Ramos (cell line): ENCODE data around the gene LINC00237.

Experiments
- in situ Hi-C: fragments of 300-500 bp; cut with MboI; formaldehyde crosslinking; loops from one replicate; pipeline ENCODE4 v1.14.3; 2022; ENCODE audit warnings: low sequenced_read_pairs; ENCODE audit not compliant: unreplicated experiment

The LINC00237 gene

GRCh38 chr20:21106171-21107017 lies at the start of gene LINC00237:
Gene LINC00237, minus strand, starts transcription at chr20:21106358.
- in situ Hi-C loops: no loop called here

DNA sequence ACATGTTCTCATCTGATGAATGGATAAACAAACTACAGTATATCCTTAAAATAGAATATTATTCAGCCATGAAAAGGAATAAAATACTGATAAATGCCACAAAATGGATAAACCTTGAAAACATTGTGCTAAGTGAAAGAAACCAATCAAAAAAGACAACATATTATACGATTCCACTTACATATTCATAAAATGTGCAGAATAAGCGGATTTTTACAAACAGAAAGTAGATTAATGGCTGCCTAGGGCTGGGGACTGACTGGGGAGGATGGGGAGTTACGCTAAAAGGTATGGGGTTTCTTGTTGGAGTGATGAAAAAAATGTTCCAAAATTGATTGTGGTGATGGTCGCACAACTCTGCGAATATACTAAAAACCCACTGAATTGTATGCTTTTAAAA lies 49.1 kb upstream of the LINC00237 start:
- in situ Hi-C loops: no loop called here

- in situ Hi-C loops: no loop called here
Observed at GRCh38 chr20:21154692-21155091, 48.5 kb upstream of the LINC00237 start.

DNA sequence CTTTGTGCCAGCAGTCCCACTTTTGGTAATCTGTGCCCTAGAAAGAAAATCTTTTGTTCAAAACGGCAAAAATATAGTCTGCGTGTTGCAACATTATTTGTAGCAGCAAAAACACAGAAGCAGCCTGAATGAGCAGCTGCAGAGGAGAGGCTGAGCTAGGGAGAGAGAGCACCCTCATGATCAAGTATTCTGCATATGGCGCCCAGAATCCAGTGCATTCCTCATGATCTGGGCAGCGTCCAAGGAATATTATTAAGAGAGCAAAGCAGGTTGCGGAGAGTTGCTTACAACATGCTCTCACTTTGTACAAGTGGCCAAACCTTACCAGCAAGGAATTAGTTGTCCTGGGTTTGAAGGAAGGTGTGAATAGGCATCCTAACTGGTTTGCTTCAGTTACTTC lies 45.6 kb upstream of the LINC00237 start:
- in situ Hi-C loops: no loop called here

DNA sequence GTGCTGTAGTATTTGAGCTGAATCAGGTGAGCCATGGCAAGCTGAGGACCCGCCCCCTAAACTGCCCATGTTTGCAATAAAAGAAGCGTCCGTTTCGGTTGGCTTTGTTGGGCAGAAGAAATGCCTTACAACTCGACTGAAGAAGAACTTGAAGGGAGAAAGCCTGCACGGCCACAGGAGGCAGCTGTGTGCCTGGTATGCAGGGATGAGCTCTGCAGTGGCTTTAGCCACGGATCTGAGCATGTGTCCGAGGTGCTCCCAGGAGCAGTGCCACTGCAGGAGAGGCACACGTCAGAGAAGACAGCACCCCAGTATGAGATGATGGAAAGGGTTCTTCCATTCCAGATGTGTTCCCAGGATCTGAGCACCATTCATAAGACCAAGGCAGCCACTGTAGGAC lies 43.2 kb upstream of the LINC00237 start:
- in situ Hi-C loops: no loop called here

DNA sequence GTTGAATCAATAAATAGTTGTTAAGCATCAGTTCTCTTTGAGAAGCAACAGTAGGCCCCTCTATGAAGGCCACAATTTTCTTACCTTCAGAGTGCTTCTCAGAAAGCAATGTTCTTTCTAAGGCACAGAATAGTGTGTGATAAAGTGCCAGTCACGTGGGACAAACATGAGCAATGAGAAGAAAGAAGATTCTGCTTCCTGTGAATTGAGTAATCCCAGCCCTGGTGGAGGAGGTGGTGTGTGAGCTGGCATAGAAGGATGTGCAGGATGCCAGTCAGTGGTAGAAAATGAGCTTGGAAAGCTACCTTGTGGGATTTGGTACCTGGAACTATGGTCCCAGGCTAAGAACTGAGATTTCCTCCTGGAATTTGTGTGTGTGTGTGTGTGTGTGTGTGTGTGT lies 41.4 kb upstream of the LINC00237 start:
- in situ Hi-C loops: no loop called here

DNA sequence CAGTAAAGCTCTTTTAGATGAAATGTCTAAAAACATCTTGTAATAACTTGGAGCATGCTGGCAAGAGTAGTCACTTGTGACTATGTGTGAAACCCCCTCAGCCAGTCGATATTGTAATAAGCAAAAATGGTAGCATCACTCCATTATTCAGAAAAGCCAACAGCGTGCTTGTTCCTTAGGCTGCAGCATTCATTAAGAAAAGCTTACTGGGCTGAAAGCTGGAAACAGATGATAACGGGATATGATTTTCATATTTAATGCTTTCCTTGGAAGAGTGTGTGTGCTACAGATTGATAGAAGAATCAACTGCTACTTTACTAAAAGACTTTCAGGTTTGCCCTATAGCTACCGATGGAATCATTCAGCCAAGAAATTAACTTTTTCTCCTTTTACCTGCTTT lies 40.1 kb upstream of the LINC00237 start:
- in situ Hi-C loops: no loop called here

DNA sequence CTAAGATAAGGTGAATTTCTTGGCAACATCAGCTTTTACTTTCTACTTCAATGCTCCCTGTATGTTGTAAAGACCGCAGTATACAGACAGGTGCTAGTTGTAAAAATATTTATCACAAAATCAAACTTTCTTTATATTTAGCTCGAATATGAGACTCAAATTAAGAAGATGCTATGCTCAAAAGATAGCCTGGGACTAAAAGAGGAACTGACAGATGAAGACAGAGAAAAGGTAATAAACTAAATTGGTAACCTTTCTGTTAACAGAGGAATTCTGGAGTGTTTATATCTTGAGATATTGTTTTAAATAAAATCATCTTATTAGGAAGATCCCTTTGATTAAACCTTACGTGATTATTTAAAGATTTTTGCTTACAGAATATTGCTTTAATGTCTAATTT lies 39.3 kb upstream of the LINC00237 start:
- in situ Hi-C loops: no loop called here

DNA sequence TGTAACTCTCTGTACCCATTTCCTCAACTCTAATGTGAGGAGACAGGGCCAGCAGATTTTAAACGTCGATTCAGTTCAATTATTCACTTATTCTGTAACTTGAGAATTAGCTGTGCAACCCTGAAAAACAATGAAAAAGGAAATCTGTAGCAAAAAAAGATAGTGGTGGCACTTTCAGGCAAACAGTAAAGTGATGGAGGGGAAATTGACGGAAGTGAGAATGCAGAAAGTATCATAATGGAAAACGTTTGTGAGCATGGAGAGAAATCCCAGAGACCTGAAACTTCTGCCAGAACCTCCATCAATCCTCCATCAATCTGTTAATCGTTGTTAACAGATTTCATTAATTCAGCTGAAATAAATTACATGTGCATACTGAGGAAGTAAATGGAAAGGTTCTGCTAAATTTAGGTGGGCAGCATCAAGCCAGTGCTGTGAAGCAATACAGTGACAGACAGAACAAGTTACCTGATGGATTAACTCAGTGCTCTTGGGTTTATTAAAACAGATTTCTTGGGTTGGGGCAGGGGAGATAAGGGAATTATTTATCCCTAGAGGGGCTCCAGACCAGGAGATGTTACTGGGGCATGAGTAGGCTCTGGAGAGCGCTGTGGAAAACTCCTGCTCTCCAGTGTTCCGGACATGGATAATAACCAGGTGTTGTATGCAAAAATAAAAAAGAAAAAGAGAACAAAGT lies 37.2 kb upstream of the LINC00237 start:
- in situ Hi-C loops: no loop called here

- in situ Hi-C loops: no loop called here
Observed at GRCh38 chr20:21141825-21142224, 35.7 kb upstream of the LINC00237 start.

DNA sequence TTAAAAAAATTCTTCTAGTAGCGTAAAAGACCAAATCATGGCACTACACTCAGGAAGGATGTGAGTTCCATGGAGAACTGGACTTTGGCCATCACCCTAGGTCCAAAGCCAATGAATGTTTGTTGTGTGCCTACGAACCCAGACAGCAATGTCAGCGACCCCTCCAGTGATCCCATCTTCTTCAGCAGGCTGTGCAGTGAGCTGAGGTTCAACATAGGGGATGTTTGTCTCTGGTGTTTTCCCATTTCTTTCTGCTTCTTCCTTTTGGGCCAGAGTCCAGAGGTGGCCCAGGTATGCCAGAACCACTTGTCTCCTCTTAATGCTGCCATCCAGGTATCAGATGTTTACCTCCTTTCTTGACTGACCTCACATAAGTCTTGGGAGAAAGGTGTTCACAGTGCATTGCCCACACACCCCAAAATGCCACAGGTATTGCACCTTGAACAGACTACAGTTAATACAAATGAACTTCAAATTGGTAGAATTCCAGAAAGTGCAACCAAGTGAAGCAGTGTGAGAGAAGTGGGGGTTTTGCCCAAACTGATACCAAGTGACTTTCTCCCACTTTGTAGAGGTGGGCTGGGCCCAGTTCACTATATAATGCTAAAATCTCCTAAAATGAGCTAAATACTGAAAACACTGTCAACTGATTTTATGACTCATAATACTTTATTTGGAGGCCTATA lies 33.9 kb upstream of the LINC00237 start:
- in situ Hi-C loops: no loop called here

DNA sequence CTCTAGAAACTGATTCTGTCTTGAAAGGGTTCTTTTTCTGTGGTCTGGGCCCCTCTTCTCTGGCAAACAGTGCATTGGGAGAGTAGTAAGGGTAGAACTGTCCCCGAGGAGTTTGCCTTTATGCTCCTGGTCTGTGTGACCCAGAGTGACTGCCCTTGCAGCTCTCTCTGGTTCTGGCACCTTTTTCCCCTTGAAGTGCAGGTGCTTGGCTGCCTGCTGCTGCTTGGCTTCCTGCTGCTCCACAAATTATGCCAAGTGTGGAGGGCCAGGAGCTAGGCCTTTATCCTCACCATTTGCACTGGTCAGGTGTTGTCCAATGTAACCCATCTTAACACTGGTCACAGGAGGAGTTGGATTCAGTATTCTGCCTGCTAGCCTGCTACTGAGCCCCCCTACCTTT lies 30.9 kb upstream of the LINC00237 start:
- in situ Hi-C loops: no loop called here

DNA sequence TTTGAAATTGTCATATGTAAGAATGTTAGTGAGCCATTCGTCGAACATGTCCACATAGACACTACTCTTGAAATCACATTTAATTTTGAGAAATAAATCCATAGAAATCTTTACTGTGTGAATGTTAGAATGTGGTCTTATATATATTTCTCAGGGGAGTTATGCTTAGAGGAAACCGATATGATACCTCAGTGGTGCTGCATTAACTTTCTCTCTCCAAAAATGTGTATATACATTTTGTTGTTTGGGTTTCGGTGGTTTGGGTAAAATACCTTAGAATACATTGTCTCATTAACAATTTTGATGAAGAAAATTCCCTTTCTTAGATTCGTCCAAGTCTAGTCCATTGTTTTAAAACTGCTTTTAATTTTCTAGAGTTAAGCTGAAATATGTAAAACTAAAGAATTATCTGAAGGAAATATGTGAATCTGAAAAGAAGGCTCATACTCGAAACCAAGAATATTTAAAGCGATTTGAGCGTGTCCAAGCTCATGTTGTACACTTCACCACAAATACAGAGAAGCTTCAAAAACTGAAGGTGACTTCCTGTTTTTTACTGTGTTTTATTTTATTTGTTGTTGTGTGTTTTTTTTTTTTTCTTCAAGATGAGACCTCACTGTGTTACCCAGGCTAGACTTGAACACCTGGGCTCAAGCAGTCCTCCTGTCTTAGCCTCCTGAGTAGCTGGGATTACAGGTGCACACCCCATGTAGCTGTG lies 30.0 kb upstream of the LINC00237 start:
- in situ Hi-C loops: no loop called here

- in situ Hi-C loops: no loop called here
Observed at GRCh38 chr20:21134883-21135493, 28.8 kb upstream of the LINC00237 start.

DNA sequence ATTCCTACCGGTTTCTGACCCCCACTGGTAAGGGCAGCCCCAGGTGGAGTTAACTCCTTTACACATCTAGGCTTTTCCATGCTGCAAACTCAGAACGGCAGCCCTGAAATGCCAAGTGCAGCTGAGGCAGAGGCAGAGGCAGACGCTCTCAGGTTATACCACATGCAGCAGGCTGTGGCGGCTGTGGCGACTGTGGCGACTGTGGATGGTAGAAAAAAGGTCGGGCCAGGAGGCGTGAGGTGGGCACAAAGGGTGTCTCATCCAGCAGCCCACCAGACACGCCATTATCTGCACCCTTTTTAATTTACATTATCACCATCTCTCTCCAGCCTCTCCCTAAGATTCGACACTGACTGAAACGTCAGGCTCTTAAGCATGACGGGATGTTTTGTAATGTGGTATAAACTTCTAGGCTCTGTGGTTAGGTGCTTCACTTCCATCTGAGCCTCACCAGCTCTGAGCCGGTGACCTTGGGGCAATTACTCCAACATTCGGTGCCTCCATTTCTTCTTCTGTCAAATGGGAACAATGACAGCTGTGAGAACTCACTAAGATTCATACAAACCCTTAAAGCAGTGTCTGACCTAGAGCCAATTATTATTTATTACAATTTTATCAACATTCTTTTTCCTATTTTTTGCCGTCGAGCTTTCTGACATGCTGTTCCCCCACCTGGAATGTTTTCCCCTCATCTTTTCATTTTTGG lies 27.9 kb upstream of the LINC00237 start:
- in situ Hi-C loops: no loop called here

DNA sequence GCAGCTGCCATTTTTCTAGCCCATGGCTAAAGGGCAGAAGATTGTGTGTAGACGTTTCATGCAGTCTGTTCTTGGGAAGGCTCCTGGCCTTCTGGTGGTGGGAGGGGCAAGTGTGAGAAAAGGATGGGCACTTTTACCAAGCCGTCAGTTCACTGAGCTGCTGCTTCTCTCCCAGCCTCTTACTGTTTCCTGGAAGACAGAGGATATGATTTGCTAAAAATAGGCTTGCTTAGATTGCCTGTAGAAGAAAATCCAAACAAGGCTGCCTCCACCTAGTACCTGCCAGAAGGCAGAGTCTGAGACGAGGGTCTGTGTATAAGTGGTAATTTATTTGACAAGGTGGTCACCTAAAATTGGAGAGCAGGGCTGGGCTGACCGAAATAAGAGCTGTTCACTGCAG lies 27.2 kb upstream of the LINC00237 start:
- in situ Hi-C loops: no loop called here

- in situ Hi-C loops: no loop called here
Observed at GRCh38 chr20:21129861-21130260, 23.7 kb upstream of the LINC00237 start.

DNA sequence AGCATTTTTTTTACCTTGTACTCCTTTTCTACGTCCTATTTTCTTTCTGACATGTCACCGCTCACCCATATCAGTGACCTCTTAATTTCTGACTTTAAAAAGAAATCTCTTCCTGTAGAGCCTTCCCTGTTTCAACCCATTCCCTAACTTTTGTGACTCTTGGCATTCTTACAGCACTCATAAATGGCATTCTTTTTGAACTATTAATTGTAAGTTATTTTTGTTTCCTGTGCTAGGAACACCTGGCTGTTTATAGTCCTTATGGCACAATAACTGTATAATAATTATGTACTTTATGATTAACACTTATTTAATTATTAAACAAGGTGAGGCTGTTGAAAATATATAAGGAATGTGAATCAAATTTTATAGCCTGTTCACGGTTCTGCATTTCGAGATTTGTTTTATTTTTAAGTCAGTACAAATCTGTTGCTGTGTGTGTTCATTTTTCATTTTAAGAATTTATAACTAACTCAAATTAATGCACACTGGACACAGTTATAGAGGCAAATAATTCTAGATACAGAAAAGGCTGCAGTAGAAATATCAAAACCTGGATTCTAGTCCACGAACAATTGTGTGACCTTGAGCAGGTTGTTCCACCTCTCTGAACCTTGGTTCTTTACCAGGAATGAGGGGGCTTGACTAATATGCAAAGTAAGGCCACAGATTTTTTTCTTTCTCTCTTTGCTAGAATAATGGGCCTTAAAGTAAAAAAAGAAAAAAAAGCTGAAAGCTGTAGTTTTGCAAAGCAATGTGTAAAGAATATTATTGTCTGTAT lies 21.2 kb upstream of the LINC00237 start:
- in situ Hi-C loops: no loop called here

- in situ Hi-C loops: no loop called here
Observed at GRCh38 chr20:21126581-21126870, 20.4 kb upstream of the LINC00237 start.
